K562 (cell line): ENCODE measurements around the gene CNR2. TPM values are rescaled to one million over a fixed set of nuclear protein-coding genes. Genes with fewer than 3 reads are reported as not detected.

Source experiments
- ADNP ChIP-seq: fragments of 200-800 bp; sonication (Bioruptor generic); IDR thresholded peaks from 2 replicates; pipeline ENCODE4 v1.6.1; 2016; ENCODE audit warnings: missing genetic modification characterization, missing compliant biosample characterization
- BMI1 ChIP-seq: fragments of 150-350 bp; IDR thresholded peaks from 2 replicates; pipeline ENCODE4 v1.6.1; 2014; ENCODE audit warnings: low read length
- BRF1 ChIP-seq: IDR thresholded peaks from 3 replicates; pipeline ENCODE4 v1.6.1; 2011; ENCODE audit warnings: borderline replicate concordance, mild to moderate bottlenecking; ENCODE audit not compliant: insufficient read length; ENCODE audit errors: extremely low read depth
- CBX3 ChIP-seq, 2 experiments: IDR thresholded peaks; 1 replicate in 1 of 2; 2 replicates in 1 of 2; pipeline ENCODE4 v1.6.1; 2012; ENCODE audit warnings: inconsistent platforms in 2 of 2, low read length in 2 of 2, borderline replicate concordance in 1 of 2, control low read depth in 1 of 2
- CEBPZ ChIP-seq: fragments of 150-350 bp; IDR thresholded peaks from 2 replicates; pipeline ENCODE4 v1.6.1; 2014; ENCODE audit warnings: low read depth, mild to moderate bottlenecking, low read length, borderline replicate concordance
- ELF4 ChIP-seq: fragments of 450-650 bp; formaldehyde crosslinking; IDR thresholded peaks from 2 replicates; pipeline ENCODE4 v1.4.0; 2022; ENCODE audit warnings: missing genetic modification characterization
- ERF ChIP-seq: fragments of 450-650 bp; formaldehyde crosslinking; IDR thresholded peaks from 2 replicates; pipeline ENCODE4 v1.4.0; 2020; ENCODE audit warnings: mild to moderate bottlenecking, mixed read lengths
- ETV1 ChIP-seq: fragments of 450-650 bp; conservative IDR thresholded peaks from 2 replicates; pipeline ENCODE4 v1.6.1; 2016; ENCODE audit warnings: missing genetic modification characterization, control low read depth, low read depth, missing compliant biosample characterization
- LCOR ChIP-seq: sonication (generic); formaldehyde crosslinking; IDR thresholded peaks from 2 replicates; pipeline ENCODE4 v1.8.0; 2022; ENCODE audit warnings: mild to moderate bottlenecking, missing genetic modification reagents
- MEIS2 ChIP-seq: fragments of 450-650 bp; IDR thresholded peaks from 2 replicates; pipeline ENCODE4 v1.6.1; 2014; ENCODE audit warnings: mild to moderate bottlenecking; ENCODE audit not compliant: partially characterized antibody
- NBN ChIP-seq: fragments of 450-650 bp; IDR thresholded peaks from 2 replicates; pipeline ENCODE4 v1.6.1; 2016; ENCODE audit warnings: low read depth, mild to moderate bottlenecking
- PML ChIP-seq: IDR thresholded peaks from 2 replicates; pipeline ENCODE4 v1.6.1; 2012; ENCODE audit warnings: low read length, inconsistent platforms
- POLR2B ChIP-seq: fragments of 450-650 bp; IDR thresholded peaks from 2 replicates; pipeline ENCODE4 v1.6.1; 2018; ENCODE audit warnings: low read depth; ENCODE audit not compliant: partially characterized antibody
- POLR3G ChIP-seq: IDR thresholded peaks from 2 replicates; pipeline ENCODE4 v1.6.1; 2011; ENCODE audit not compliant: insufficient read length, insufficient replicate concordance; ENCODE audit errors: extremely low read depth
- SIX5 ChIP-seq, 2 experiments: IDR thresholded peaks; 2 replicates each; pipeline ENCODE4 v1.6.1; 2011; ENCODE audit warnings: low read length in 2 of 2, borderline replicate concordance in 1 of 2, low read depth in 1 of 2, mild to moderate bottlenecking in 1 of 2, moderate library complexity in 1 of 2; ENCODE audit not compliant: insufficient read depth in 1 of 2
- SRF ChIP-seq, 2 experiments: fragments of 250-450, 450-650 bp in 1 of 2; sonication (Bioruptor Pico) in 1 of 2; sonication (generic) in 1 of 2; formaldehyde crosslinking; IDR thresholded peaks; 2 replicates each; pipeline versions ENCODE4 v1.5.0 to v1.5.1; 2020 to 2022; ENCODE audit warnings: mild to moderate bottlenecking in 1 of 2, missing genetic modification reagents in 1 of 2
- TFAP4 ChIP-seq: sonication (generic); formaldehyde crosslinking; IDR thresholded peaks from 2 replicates; pipeline ENCODE4 v1.8.0; 2022; ENCODE audit warnings: missing genetic modification reagents, mild to moderate bottlenecking, moderate library complexity, borderline replicate concordance
- TOE1 ChIP-seq, 2 experiments: fragments of 450-650 bp in 1 of 2; sonication (generic) in 1 of 2; formaldehyde crosslinking in 1 of 2; IDR thresholded peaks; 2 replicates each; pipeline versions ENCODE4 v1.7.1 to v1.8.0; 2016 to 2022; ENCODE audit warnings: borderline replicate concordance in 2 of 2, mild to moderate bottlenecking in 2 of 2, antibody characterized with exemption in 1 of 2, inconsistent platforms in 1 of 2, low read depth in 1 of 2, missing genetic modification reagents in 1 of 2, moderate library complexity in 1 of 2
- WHSC1 ChIP-seq: IDR thresholded peaks from one replicate; pipeline ENCODE4 v1.6.1; 2012; ENCODE audit warnings: low read length, control low read depth, inconsistent platforms
- ZNF174 ChIP-seq: fragments of 250-450 bp; sonication (Bioruptor Pico); IDR thresholded peaks from 2 replicates; pipeline ENCODE4 v1.4.0; 2020; ENCODE audit warnings: mild to moderate bottlenecking
- ZNF184 ChIP-seq: sonication (generic); formaldehyde crosslinking; IDR thresholded peaks from 2 replicates; pipeline ENCODE4 v1.5.0; 2020; ENCODE audit warnings: missing genetic modification reagents
- ZNF23 ChIP-seq: fragments of 250-450 bp; sonication (Bioruptor Pico); IDR thresholded peaks from 2 replicates; pipeline ENCODE4 v1.4.0; 2020; ENCODE audit warnings: mild to moderate bottlenecking
- ZNF436 ChIP-seq: fragments of 250-450, 450-650 bp; sonication (Bioruptor Pico); formaldehyde crosslinking; IDR thresholded peaks from 2 replicates; pipeline ENCODE4 v1.7.0; 2020; ENCODE audit warnings: mild to moderate bottlenecking
- polyA plus RNA-seq, 8 experiments: library from polyadenylated mRNA; depleted of rRNA in 4 of 8; stranded (reverse) in 5 of 8; unstranded in 3 of 8; fragments of >200 nt; fragmentation: Nextera tagmentation in 2 of 8; fragmentation: Illumina TruSeq in 1 of 8; extraction: Ambion mirVana in 2 of 8; extraction: Trizol in 1 of 8; gene quantifications; 2 replicates each; pipeline versions ENCODE4 v1.2.1 to v1.2.3, GENCODE V29; 2011 to 2014; ENCODE audit warnings: inconsistent platforms in 1 of 8, missing spikeins in 1 of 8
- total RNA-seq, 7 experiments: library from RNA; depleted of rRNA in 6 of 7; stranded (reverse); fragments of >200 nt in 6 of 7; fragmentation: Illumina TruSeq in 2 of 7; extraction: Trizol in 2 of 7; gene quantifications; 2 replicates each; pipeline versions ENCODE4 v1.2.1 to v1.2.3, GENCODE V29; 2011 to 2021; ENCODE audit warnings: low replicate concordance in 1 of 7

Gene CNR2
- total and polyA plus RNA-seq, 9 of the 15 experiments (the other 6 are each of a cell fraction or from before 2014, with no cell fraction given), result not detected

GRCh38 chr1:23958810-23959460, 45.8 kb upstream of the CNR2 start (continued):
- TF ChIP-seq MEIS2, result peak; percentile 80
- TF ChIP-seq ERF (CRISPR knock-in tag), result no peak
- no peak for TF ChIP-seq ELF4
- TF ChIP-seq POLR2B, result peak; percentile 62
- TF ChIP-seq ZNF174 (CRISPR knock-in tag), result no peak
- peak; percentile 38; the same call in 1 of the 2 replicates for TF ChIP-seq ZNF23 (CRISPR knock-in tag)
- no peak for TF ChIP-seq BMI1
- TF ChIP-seq POLR3G, result no peak
- no peak for TF ChIP-seq ZNF436 (CRISPR knock-in tag)
- peak in 1 of 2 experiments; percentile 73; a peak in 1 of 4 replicates for TF ChIP-seq SRF (CRISPR knock-in tag; IDR thresholded peaks at IDR 0.05)
- no peak for TF ChIP-seq BRF1
- TF ChIP-seq ETV1 (tag), result peak; percentile 89
- TF ChIP-seq SIX5 (IDR thresholded peaks at IDR 0.05; ENCODE audit: borderline replicate concordance in 1 of 2, insufficient read depth in 1 of 2, low read depth in 1 of 2, low read length in 2 of 2), result no peak
- TF ChIP-seq TFAP4 (CRISPR knock-in tag), result peak; percentile 49
- TF ChIP-seq WHSC1, result no peak
- no peak for TF ChIP-seq CEBPZ
- peak; percentile 79 for TF ChIP-seq PML
- no peak for TF ChIP-seq LCOR (CRISPR knock-in tag)
- TF ChIP-seq ADNP, result no peak
- 0 out of 2 replicates have a peak, but pooled peaks have one; percentile 33 for TF ChIP-seq NBN
- TF ChIP-seq ZNF184, result no peak
- TF ChIP-seq CBX3 (IDR thresholded peaks at IDR 0.05; ENCODE audit: borderline replicate concordance in 1 of 2, low read length in 2 of 2), result peak in 1 of 2 experiments; percentile 65; a peak in 1 of 3 replicates
- TF ChIP-seq TOE1 (IDR thresholded peaks at IDR 0.05; ENCODE audit: borderline replicate concordance), result peak; percentile 12; the same call in 1 of the 2 replicates
- TF ChIP-seq TOE1 (CRISPR knock-in tag; IDR thresholded peaks at IDR 0.05; ENCODE audit: borderline replicate concordance, low read depth), result no peak
